HG03571 (cell line): ENCODE measurements around the gene TUBG1.
"Not testable (repeated sequence)": the region's sequence is repeated elsewhere in the genome, so short reads cannot be mapped to it uniquely, and the experiment has no call there.

Experiments used
- ATAC-seq: cut with Tn5 transposase; IDR thresholded peaks from one replicate; pipeline ENCODE4 v1.9.1; 2021; ENCODE audit not compliant: unreplicated experiment

TUBG1 gene

GRCh38 chr17:42578282-42578869 lies 31.1 kb upstream of the TUBG1 start:
- ATAC-seq: no peak

GRCh38 chr17:42579794-42580551 lies 29.5 kb upstream of the TUBG1 start:
- ATAC-seq: no peak

- ATAC-seq: no peak
Observed at GRCh38 chr17:42581744-42582270, 27.7 kb upstream of the TUBG1 start.

- ATAC-seq: no peak
Observed at GRCh38 chr17:42584880-42585279, 24.6 kb upstream of the TUBG1 start.

GRCh38 chr17:42585353-42585752 lies 24.1 kb upstream of the TUBG1 start:
- no peak for ATAC-seq

GRCh38 chr17:42586514-42587230 lies 22.8 kb upstream of the TUBG1 start:
- ATAC-seq: no peak

GRCh38 chr17:42590886-42591285 lies 18.6 kb upstream of the TUBG1 start:
- ATAC-seq: no peak

GRCh38 chr17:42591411-42591810 lies 18.1 kb upstream of the TUBG1 start:
- no peak for ATAC-seq

GRCh38 chr17:42596386-42596785 lies 13.1 kb upstream of the TUBG1 start:
- no peak for ATAC-seq

- no peak for ATAC-seq
Observed at GRCh38 chr17:42598905-42599304, 10.6 kb upstream of the TUBG1 start.

GRCh38 chr17:42603318-42603717 lies 6.2 kb upstream of the TUBG1 start:
- ATAC-seq: no peak

GRCh38 chr17:42607769-42608168 lies 1.7 kb upstream of the TUBG1 start:
- no peak for ATAC-seq

- ATAC-seq: no peak
Observed at GRCh38 chr17:42608305-42609181, 940 bp upstream of the TUBG1 start.

- ATAC-seq: not testable (repeated sequence)
Observed at GRCh38 chr17:42609814-42610801, 625 bp downstream of the TUBG1 start.

GRCh38 chr17:42612013-42612412 lies 2.5 kb downstream of the TUBG1 start:
- no peak for ATAC-seq

- ATAC-seq: no peak
Observed at GRCh38 chr17:42613699-42614295, 4.3 kb downstream of the TUBG1 start.

GRCh38 chr17:42617956-42618431 lies 8.5 kb downstream of the TUBG1 start:
- ATAC-seq: no peak

GRCh38 chr17:42618442-42619150 lies 9.1 kb downstream of the TUBG1 start:
- peak; percentile 70 for ATAC-seq
